DND-41 (cell line): Measurements from ENCODE around the gene GID8.

Experiments
- ATAC-seq: fragments of 200-7000 bp; cut with Tn5 transposase; 3 replicates; pipeline ENCODE4 v1.9.1; 2021; ENCODE audit warnings: low read depth; ENCODE audit not compliant: insufficient read depth
- DNase-seq: peaks from one replicate; pipeline ENCODE4 v3.0.0-alpha.2; 2020
- H2AFZ ChIP-seq: 2 replicates; pipeline ENCODE4 v1.6.0; 2012; ENCODE audit warnings: low read depth, low read length
- H3K27ac ChIP-seq: 2 replicates; pipeline ENCODE4 v1.5.1; 2012; ENCODE audit warnings: low read length, inconsistent platforms
- H3K27me3 ChIP-seq: fragments of 200-600 bp; sonication (generic); 2 replicates; pipeline ENCODE4 v1.6.0; 2012; ENCODE audit warnings: low read length, mild to moderate bottlenecking, inconsistent platforms; ENCODE audit not compliant: insufficient read depth, poor library complexity
- H3K36me3 ChIP-seq: 2 replicates; pipeline ENCODE4 v1.5.1; 2012; ENCODE audit warnings: low read length, inconsistent platforms; ENCODE audit not compliant: insufficient read depth
- H3K4me1 ChIP-seq: 2 replicates; pipeline ENCODE4 v1.5.1; 2012; ENCODE audit warnings: mild to moderate bottlenecking, low read length; ENCODE audit not compliant: insufficient read depth
- H3K4me2 ChIP-seq: 2 replicates; pipeline ENCODE4 v1.6.0; 2012; ENCODE audit warnings: mild to moderate bottlenecking, moderate library complexity, low read length, inconsistent platforms; ENCODE audit not compliant: insufficient read depth
- H3K4me3 ChIP-seq, 2 experiments: fragments of 200-600 bp in 1 of 2; shearing (Covaris generic) in 1 of 2; 2 replicates each; pipeline ENCODE4 v1.5.1; 2012 to 2016; ENCODE audit warnings: inconsistent platforms in 2 of 2, low read length in 2 of 2, mild to moderate bottlenecking in 2 of 2, low read depth in 1 of 2, moderate library complexity in 1 of 2
- H3K79me2 ChIP-seq: 2 replicates; pipeline ENCODE4 v1.6.0; 2012; ENCODE audit warnings: low read length, inconsistent platforms; ENCODE audit not compliant: insufficient read depth
- H3K9ac ChIP-seq: 2 replicates; pipeline ENCODE4 v1.6.0; 2012; ENCODE audit warnings: low read depth, mild to moderate bottlenecking, inconsistent platforms, low read length, moderate library complexity
- H3K9me3 ChIP-seq: 2 replicates; pipeline ENCODE4 v1.5.1; 2012; ENCODE audit warnings: low read length, moderate library complexity, mild to moderate bottlenecking, inconsistent platforms; ENCODE audit not compliant: insufficient read depth, severe bottlenecking
- H4K20me1 ChIP-seq: 2 replicates; pipeline ENCODE4 v1.6.0; 2012; ENCODE audit warnings: low read length; ENCODE audit not compliant: insufficient read depth
- CTCF ChIP-seq: IDR thresholded peaks from 2 replicates; pipeline ENCODE4 v1.5.1; 2012; ENCODE audit warnings: borderline replicate concordance, low read length, moderate library complexity, mild to moderate bottlenecking; ENCODE audit not compliant: poor library complexity, severe bottlenecking; ENCODE audit errors: extremely low read depth
- EZH2 ChIP-seq: IDR thresholded peaks from 3 replicates; pipeline ENCODE4 v1.6.1; 2012; ENCODE audit warnings: borderline replicate concordance, low read depth, mild to moderate bottlenecking, moderate library complexity, low read length, inconsistent platforms; ENCODE audit not compliant: severe bottlenecking

GID8 gene

GRCh38 chr20:62967628-62968351 is 29.8 kb downstream of the GID8 start:
- no peak for DNase-seq
- Histone ChIP-seq H3K79me2 (no peaks in the 10 kb centered on the region), H3K4me3 (no peak overlapping the region), H3K27me3 (no peaks in the 10 kb centered on the region), H3K9me3 (no peaks in the 10 kb centered on the region), H3K27ac (no peak overlapping the region), H4K20me1 (0 out of 2 replicates have a peak, but pooled peaks cover 5% of the 10 kb centered on the region), H3K4me1 (peaks cover 9% of the 10 kb centered on the region), H3K4me2 (no peak overlapping the region), H2AFZ (no peak overlapping the region), H3K9ac (no peak overlapping the region), H3K36me3 (no peaks in the 10 kb centered on the region)
- no peak for TF ChIP-seq EZH2
- no peak for TF ChIP-seq CTCF
- no peak for ATAC-seq

GRCh38 chr20:62968378-62969178 is 30.6 kb downstream of the GID8 start:
- Histone ChIP-seq H3K4me3 (no peak overlapping the region), H3K36me3 (no peaks in the 10 kb centered on the region), H3K9ac (no peak overlapping the region), H2AFZ (no peak overlapping the region), H3K27ac (no peak overlapping the region), H3K27me3 (no peaks in the 10 kb centered on the region), H3K4me2 (no peak overlapping the region), H3K79me2 (no peaks in the 10 kb centered on the region), H4K20me1 (0 out of 2 replicates have a peak, but pooled peaks cover 5% of the 10 kb centered on the region), H3K9me3 (no peaks in the 10 kb centered on the region), H3K4me1 (peaks cover 11% of the 10 kb centered on the region)
- DNase-seq = no peak
- ATAC-seq = no peak
- TF ChIP-seq EZH2 (no peak), CTCF (no peak)

GRCh38 chr20:62969179-62969760 is 31.3 kb downstream of the GID8 start:
- no peak overlapping the region for H3K4me3 ChIP-seq
- no peaks in the 10 kb centered on the region for H3K9me3 ChIP-seq
- no peaks in the 10 kb centered on the region for H3K36me3 ChIP-seq
- no peaks in the 10 kb centered on the region for H3K27me3 ChIP-seq
- H3K4me2 ChIP-seq = no peak overlapping the region
- ATAC-seq = no peak
- H3K4me1 ChIP-seq = peaks cover 11% of the 10 kb centered on the region
- TF ChIP-seq EZH2 (no peak), CTCF (no peak)
- H3K79me2 ChIP-seq = no peaks in the 10 kb centered on the region
- H3K9ac ChIP-seq = no peak overlapping the region
- H4K20me1 ChIP-seq = 0 out of 2 replicates have a peak, but pooled peaks cover 3% of the 10 kb centered on the region
- H2AFZ ChIP-seq = no peak overlapping the region
- no peak for DNase-seq
- no peak overlapping the region for H3K27ac ChIP-seq
